K562 (cell line): ENCODE results near the gene FH. TPM values are rescaled to one million over a fixed set of nuclear protein-coding genes. Genes with fewer than 3 reads are reported as not detected.

Source experiments
- ARID1B ChIP-seq: fragments of 450-650 bp; IDR thresholded peaks from 2 replicates; pipeline ENCODE4 v1.6.1; 2016; ENCODE audit warnings: antibody characterized with exemption, mild to moderate bottlenecking, inconsistent platforms
- ARID2 ChIP-seq: fragments of 450-650 bp; IDR thresholded peaks from 2 replicates; pipeline ENCODE4 v1.6.1; 2017; ENCODE audit warnings: antibody characterized with exemption, mild to moderate bottlenecking
- BRCA1 ChIP-seq, 2 experiments: fragments of 450-650 bp in 1 of 2; sonication (generic) in 1 of 2; formaldehyde crosslinking in 1 of 2; IDR thresholded peaks; 2 replicates each; pipeline versions ENCODE4 v1.5.0 to v1.6.1; 2017 to 2020; ENCODE audit warnings: mild to moderate bottlenecking in 1 of 2, missing genetic modification reagents in 1 of 2
- CBX2 ChIP-seq: fragments of 200-600 bp; sonication (generic); IDR thresholded peaks from one replicate; pipeline ENCODE4 v1.6.1; 2012; ENCODE audit warnings: mild to moderate bottlenecking, low read length, inconsistent platforms; ENCODE audit not compliant: insufficient read depth, poor library complexity, severe bottlenecking
- CBX3 ChIP-seq, 2 experiments: IDR thresholded peaks; 1 replicate in 1 of 2; 2 replicates in 1 of 2; pipeline ENCODE4 v1.6.1; 2012; ENCODE audit warnings: inconsistent platforms in 2 of 2, low read length in 2 of 2, borderline replicate concordance in 1 of 2, control low read depth in 1 of 2
- COPS2 ChIP-seq: fragments of 450-650 bp; conservative IDR thresholded peaks from 2 replicates; pipeline ENCODE4 v1.6.1; 2016; ENCODE audit warnings: mild to moderate bottlenecking, moderate library complexity
- FOXJ2 ChIP-seq: fragments of 200-800 bp; sonication (Bioruptor generic); IDR thresholded peaks from 2 replicates; pipeline ENCODE4 v1.6.1; 2016; ENCODE audit warnings: missing genetic modification characterization, missing compliant biosample characterization
- GATAD2B ChIP-seq: fragments of 450-650 bp; IDR thresholded peaks from 2 replicates; pipeline ENCODE4 v1.6.1; 2017; ENCODE audit warnings: mild to moderate bottlenecking, borderline replicate concordance
- HCFC1 ChIP-seq: IDR thresholded peaks from 2 replicates; pipeline ENCODE4 v1.6.1; 2012; ENCODE audit warnings: low read depth, low read length, improper control_type of control experiment
- JUN ChIP-seq, 2 experiments: sonication (generic) in 1 of 2; formaldehyde crosslinking in 1 of 2; IDR thresholded peaks; 2 replicates each; pipeline versions ENCODE4 v1.6.1 to v1.8.0; 2012 to 2022; ENCODE audit warnings: borderline replicate concordance in 2 of 2, mild to moderate bottlenecking in 2 of 2, improper control_type of control experiment in 1 of 2, low read depth in 1 of 2, low read length in 1 of 2, missing genetic modification reagents in 1 of 2
- PBX2 ChIP-seq, 2 experiments: IDR thresholded peaks in 1 of 2; conservative IDR thresholded peaks in 1 of 2; 2 replicates each; pipeline ENCODE4 v1.6.1; 2016; ENCODE audit warnings: low read depth in 2 of 2, mild to moderate bottlenecking in 1 of 2, missing compliant biosample characterization in 1 of 2, missing genetic modification characterization in 1 of 2, moderate library complexity in 1 of 2
- POLR2G ChIP-seq: fragments of 200-400 bp; formaldehyde crosslinking; IDR thresholded peaks from 2 replicates; pipeline ENCODE4 v1.6.1; 2017; ENCODE audit warnings: low read depth, mild to moderate bottlenecking, antibody characterized with exemption, low read length, moderate library complexity
- RUNX1 ChIP-seq: sonication (generic); IDR thresholded peaks from 2 replicates; pipeline ENCODE4 v1.6.1; 2016; ENCODE audit warnings: antibody characterized with exemption, low read depth
- SAFB ChIP-seq: fragments of 200-400 bp; formaldehyde crosslinking; IDR thresholded peaks from 2 replicates; pipeline ENCODE4 v1.6.1; 2017; ENCODE audit warnings: low read depth, low read length, borderline replicate concordance
- SAFB2 ChIP-seq: fragments of 200-400 bp; formaldehyde crosslinking; IDR thresholded peaks from 2 replicates; pipeline ENCODE4 v1.6.1; 2018; ENCODE audit warnings: borderline replicate concordance, low read length, low read depth, moderate library complexity; ENCODE audit not compliant: severe bottlenecking
- ZFX ChIP-seq: sonication (generic); formaldehyde crosslinking; IDR thresholded peaks from 2 replicates; pipeline ENCODE4 v1.8.0; 2022; ENCODE audit warnings: mild to moderate bottlenecking, missing genetic modification reagents, moderate library complexity
- ZNF239 ChIP-seq: fragments of 250-450 bp; sonication (Bioruptor Pico); IDR thresholded peaks from 2 replicates; pipeline ENCODE4 v1.4.0; 2020; ENCODE audit warnings: mild to moderate bottlenecking
- ZNF449 ChIP-seq: fragments of 250-450 bp; sonication (Bioruptor Pico); IDR thresholded peaks from 2 replicates; pipeline ENCODE4 v1.8.0; 2022; ENCODE audit warnings: moderate library complexity, mild to moderate bottlenecking, inconsistent platforms
- ZNF586 ChIP-seq: fragments of 450-650 bp; formaldehyde crosslinking; conservative IDR thresholded peaks from 2 replicates; pipeline ENCODE4 v1.4.0; 2020; ENCODE audit warnings: mild to moderate bottlenecking, moderate library complexity
- ZNF639 ChIP-seq, 2 experiments: fragments of 200-800 bp in 1 of 2; sonication (Bioruptor generic) in 1 of 2; sonication (generic) in 1 of 2; formaldehyde crosslinking in 1 of 2; IDR thresholded peaks in 1 of 2; conservative IDR thresholded peaks in 1 of 2; 2 replicates each; pipeline versions ENCODE4 v1.5.0 to v1.6.1; 2016 to 2020; ENCODE audit warnings: missing compliant biosample characterization in 1 of 2, missing genetic modification characterization in 1 of 2, missing genetic modification reagents in 1 of 2
- ZNF780A ChIP-seq: fragments of 250-450 bp; sonication (Bioruptor Pico); IDR thresholded peaks from 2 replicates; pipeline ENCODE4 v1.5.0; 2021; ENCODE audit warnings: mild to moderate bottlenecking
- polyA plus RNA-seq, 8 experiments: library from polyadenylated mRNA; depleted of rRNA in 4 of 8; stranded (reverse) in 5 of 8; unstranded in 3 of 8; fragments of >200 nt; fragmentation: Nextera tagmentation in 2 of 8; fragmentation: Illumina TruSeq in 1 of 8; extraction: Ambion mirVana in 2 of 8; extraction: Trizol in 1 of 8; gene quantifications; 2 replicates each; pipeline versions ENCODE4 v1.2.1 to v1.2.3, GENCODE V29; 2011 to 2014; ENCODE audit warnings: inconsistent platforms in 1 of 8, missing spikeins in 1 of 8
- total RNA-seq, 7 experiments: library from RNA; depleted of rRNA in 6 of 7; stranded (reverse); fragments of >200 nt in 6 of 7; fragmentation: Illumina TruSeq in 2 of 7; extraction: Trizol in 2 of 7; gene quantifications; 2 replicates each; pipeline versions ENCODE4 v1.2.1 to v1.2.3, GENCODE V29; 2011 to 2021; ENCODE audit warnings: low replicate concordance in 1 of 7

The FH gene
- total and polyA plus RNA-seq, 9 of the 15 experiments (the other 6 are each of a cell fraction or from before 2014, with no cell fraction given): 117 to 240 (median 211) TPM

- TF ChIP-seq PBX2 (CRISPR knock-in tag; IDR thresholded peaks at IDR 0.05; ENCODE audit: low read depth) (no peak), PBX2 (tag; conservative IDR thresholded peaks at IDR 0.05; ENCODE audit: low read depth) (peak; percentile 62), RUNX1 (no peak), ZFX (peak; percentile 95), ZNF639 (CRISPR knock-in tag; conservative IDR thresholded peaks at IDR 0.05 in 1 of 2, IDR thresholded peaks at IDR 0.05 in 1 of 2) (no peak), ZNF239 (CRISPR knock-in tag) (no peak), CBX2 (no peak), SAFB (peak; percentile 98), GATAD2B (peak; percentile 80), POLR2G (peak; percentile 99), ARID1B (no peak), ZNF449 (no peak), HCFC1 (peak; percentile 22; the same call in 1 of the 2 replicates), ZNF586 (CRISPR knock-in tag) (no peak), ZNF780A (no peak), FOXJ2 (tag) (0 out of 2 replicates have a peak, but pooled peaks have one; percentile 36), JUN (IDR thresholded peaks at IDR 0.05; ENCODE audit: borderline replicate concordance, low read depth, low read length) (no peak; the same call in 1 of the 2 replicates), JUN (CRISPR knock-in tag; IDR thresholded peaks at IDR 0.05; ENCODE audit: borderline replicate concordance) (no peak), CBX3 (IDR thresholded peaks at IDR 0.05; ENCODE audit: borderline replicate concordance in 1 of 2, low read length in 2 of 2) (peak in 1 of 2 experiments; percentile 77; a peak in 1 of 3 replicates), BRCA1 (IDR thresholded peaks at IDR 0.05) (no peak), BRCA1 (CRISPR knock-in tag; IDR thresholded peaks at IDR 0.05) (no peak), ARID2 (no peak), SAFB2 (no peak), COPS2 (no peak)
Measured at GRCh38 chr1:241519308-241520079, at the start of gene FH (continued).
